GM12878 (cell line): Measurements from ENCODE around the gene DNAJB14. TPM values are rescaled to one million over a fixed set of nuclear protein-coding genes. Genes with fewer than 3 reads are reported as not detected.

Source experiments
- ATAC-seq: fragments of 200-7000 bp; cut with Tn5 transposase; 3 replicates; pipeline ENCODE4 v1.9.1; 2020; ENCODE audit warnings: mild to moderate bottlenecking, moderate library complexity
- BruUV-seq: library from RNA; stranded (reverse); fragments of 400-500 nt; replicated peaks from 2 replicates; lab custom pipeline; 2021; lab: Mats Ljungman, UMichigan
- CTCF ChIA-PET: fragments of 300-600 bp; sonication (Branson Sonifier 250); formaldehyde crosslinking; extraction: SDS; loops from one replicate; lab custom pipeline; 2021; ENCODE audit warnings: inconsistent platforms; lab: Yijun Ruan, JAX
- POLR2A ChIA-PET: fragments of 350-600 bp; formaldehyde crosslinking; extraction: SDS; loops from one replicate; lab custom pipeline; 2021; ENCODE audit warnings: inconsistent platforms; lab: Charles Lee
- RAD21 ChIA-PET: fragments of 300-600 bp; sonication (Branson Sonifier 250); formaldehyde crosslinking; loops from one replicate; lab custom pipeline; 2023; ENCODE audit warnings: antibody characterized with exemption; ENCODE audit not compliant: unreplicated experiment; lab: Charles Lee
- SMC1A ChIA-PET: fragments of 300-600 bp; sonication (Branson Sonifier 250); formaldehyde crosslinking; loops from one replicate; lab custom pipeline; 2023; ENCODE audit not compliant: unreplicated experiment, uncharacterized antibody; lab: Charles Lee
- DNase-seq: peaks from one replicate; pipeline ENCODE4 v3.0.0-alpha.2; 2011; ENCODE audit warnings: low read depth, low spot score
- FAIRE-seq: peaks from 3 replicates; lab custom pipeline; 2011; peaks lifted over from hg19 to GRCh38; lab: Jason Lieb, UNC
- H2AFZ ChIP-seq: 2 replicates; pipeline ENCODE4 v1.6.0; 2011; ENCODE audit warnings: low read depth, low read length, control low read depth; ENCODE audit not compliant: control insufficient read depth
- H3K27ac ChIP-seq: 2 replicates; pipeline ENCODE4 v1.5.1; 2011; ENCODE audit warnings: control low read depth; ENCODE audit not compliant: control insufficient read depth, insufficient read depth
- H3K27me3 ChIP-seq, 2 experiments: replicated peaks in 1 of 2; 2 replicates each; pipeline versions ENCODE4 v1.6.0 to v1.6.1; 2011; ENCODE audit warnings: low read length in 1 of 2; ENCODE audit not compliant: control insufficient read depth in 2 of 2, insufficient read depth in 2 of 2
- H3K36me3 ChIP-seq, 2 experiments: 2 replicates each; pipeline ENCODE4 v1.5.1; 2011; ENCODE audit warnings: low read length in 1 of 2; ENCODE audit not compliant: control insufficient read depth in 2 of 2, insufficient read depth in 2 of 2
- H3K4me1 ChIP-seq: 2 replicates; pipeline ENCODE4 v1.6.1; 2011; ENCODE audit warnings: mild to moderate bottlenecking, low read length, moderate library complexity, mixed read lengths; ENCODE audit not compliant: control insufficient read depth, insufficient read depth
- H3K4me2 ChIP-seq: 2 replicates; pipeline ENCODE4 v1.6.0; 2011; ENCODE audit warnings: control low read depth; ENCODE audit not compliant: control insufficient read depth, insufficient read depth
- H3K4me3 ChIP-seq: fragments of 200-600 bp; sonication (generic); 2 replicates; pipeline ENCODE4 v1.5.1; 2016
- H3K79me2 ChIP-seq: 2 replicates; pipeline ENCODE4 v1.6.0; 2011; ENCODE audit warnings: low read length; ENCODE audit not compliant: control insufficient read depth, insufficient read depth
- H3K9ac ChIP-seq: 2 replicates; pipeline ENCODE4 v1.8.0; 2011; ENCODE audit warnings: low read length, control low read depth, mixed read lengths; ENCODE audit not compliant: control insufficient read depth, insufficient read depth
- H3K9me3 ChIP-seq: replicated peaks from 3 replicates; pipeline ENCODE4 v1.5.1; 2011; ENCODE audit warnings: mild to moderate bottlenecking, low read length; ENCODE audit not compliant: control insufficient read depth, insufficient read depth
- H4K20me1 ChIP-seq: 2 replicates; pipeline ENCODE4 v1.6.0; 2011; ENCODE audit not compliant: control insufficient read depth, insufficient read depth
- GABPA ChIP-seq: IDR thresholded peaks from 2 replicates; pipeline ENCODE4 v1.6.1; 2014; ENCODE audit warnings: antibody characterized with exemption, low read depth, mild to moderate bottlenecking, inconsistent platforms
- KDM1A ChIP-seq: fragments of 200-600 bp; sonication (generic); IDR thresholded peaks from 2 replicates; pipeline ENCODE4 v1.6.1; 2016; ENCODE audit warnings: borderline replicate concordance
- MYB ChIP-seq: fragments of 150-350 bp; IDR thresholded peaks from 2 replicates; pipeline ENCODE4 v1.6.1; 2014; ENCODE audit warnings: mild to moderate bottlenecking, low read depth, low read length, borderline replicate concordance
- RAD21 ChIP-seq: IDR thresholded peaks from 2 replicates; pipeline ENCODE4 v1.6.1; 2011; ENCODE audit warnings: mild to moderate bottlenecking, low read depth, low read length, moderate library complexity; ENCODE audit not compliant: insufficient read depth
- STAT3 ChIP-seq: IDR thresholded peaks from 2 replicates; pipeline ENCODE4 v1.6.1; 2011; ENCODE audit warnings: low read depth, low read length, improper control_type of control experiment
- TARDBP ChIP-seq: IDR thresholded peaks from 2 replicates; pipeline ENCODE4 v1.6.1; 2016; ENCODE audit warnings: borderline replicate concordance
- TCF7 ChIP-seq: IDR thresholded peaks from 2 replicates; pipeline ENCODE4 v1.6.1; 2014; ENCODE audit warnings: antibody characterized with exemption, borderline replicate concordance
- YBX1 ChIP-seq: fragments of 450-650 bp; IDR thresholded peaks from 2 replicates; pipeline ENCODE4 v1.6.1; 2016; ENCODE audit warnings: antibody characterized with exemption
- WGBS: methylation state at CpG from one replicate; pipeline ENCODE4 v1.1.6; 2016; ENCODE audit warnings: low lambda C conversion rate; ENCODE audit not compliant: insufficient replicate concordance, insufficient coverage; ENCODE audit errors: missing lambda C conversion rate; 5-methylcytosine and 5-hydroxymethylcytosine counted together
- in situ Hi-C: fragments of 300-500 bp; cut with MboI; formaldehyde crosslinking; loops from 9 replicates; pipeline ENCODE4 v1.14.3; 2018; ENCODE audit warnings: mixed read lengths
- intact Hi-C: fragments of 100-400 bp; cut with micrococcal nuclease; formaldehyde crosslinking; loops from one replicate; pipeline ENCODE4 v1.14.2; 2022; ENCODE audit not compliant: unreplicated experiment
- polyA plus RNA-seq, 11 experiments: library from polyadenylated mRNA; depleted of rRNA in 4 of 11; unstranded in 6 of 11; stranded (reverse) in 5 of 11; fragments of >200 nt; fragmentation: Nextera tagmentation in 4 of 11; fragmentation: Illumina TruSeq in 1 of 11; extraction: Ambion mirVana in 4 of 11; extraction: Trizol in 1 of 11; gene quantifications; 1 replicate in 1 of 11; 2 replicates in 10 of 11; pipeline versions ENCODE4 v1.2.1 to v1.2.3, GENCODE V29; 2011 to 2016; ENCODE audit warnings: inconsistent platforms in 2 of 11, missing spikeins in 2 of 11, low read depth in 1 of 11
- total RNA-seq, 4 experiments: library from RNA; depleted of rRNA in 3 of 4; stranded (reverse); fragments of >200 nt in 3 of 4; fragmentation: Illumina TruSeq in 1 of 4; extraction: Trizol in 1 of 4; gene quantifications; 2 replicates each; pipeline versions ENCODE4 v1.2.1 to v1.2.3, GENCODE V29; 2013 to 2021
- TF ChIP-seq, protein P1 (sequence below): IDR thresholded peaks from 2 replicates; pipeline ENCODE4 v1.6.1; 2012; ENCODE audit warnings: low read length, inconsistent platforms
- TF ChIP-seq, protein P2 (sequence below): fragments of 450-650 bp; IDR thresholded peaks from 2 replicates; pipeline ENCODE4 v1.6.1; 2018; ENCODE audit warnings: mild to moderate bottlenecking, low read depth, moderate library complexity; ENCODE audit not compliant: partially characterized antibody
- TF ChIP-seq, protein P3 (sequence below): IDR thresholded peaks from 2 replicates; pipeline ENCODE4 v1.6.1; 2012; ENCODE audit warnings: improper control_type of control experiment, low read depth, low read length; ENCODE audit not compliant: insufficient replicate concordance
- TF ChIP-seq, protein P4 (sequence below): IDR thresholded peaks from 2 replicates; pipeline ENCODE4 v1.6.1; 2011; ENCODE audit warnings: low read depth, mild to moderate bottlenecking, low read length, moderate library complexity, borderline replicate concordance; ENCODE audit errors: extremely low read depth
- TF ChIP-seq, protein P5 (sequence below): IDR thresholded peaks from 2 replicates; pipeline ENCODE4 v1.6.1; 2011; ENCODE audit warnings: low read depth, low read length, improper control_type of control experiment, borderline replicate concordance

DNAJB14 gene
- total and polyA plus RNA-seq, 10 of the 15 experiments (the other 5 are each of a cell fraction or from before 2014, with no cell fraction given) = 9.5 to 49.2 (median 27.8) TPM

DNA sequence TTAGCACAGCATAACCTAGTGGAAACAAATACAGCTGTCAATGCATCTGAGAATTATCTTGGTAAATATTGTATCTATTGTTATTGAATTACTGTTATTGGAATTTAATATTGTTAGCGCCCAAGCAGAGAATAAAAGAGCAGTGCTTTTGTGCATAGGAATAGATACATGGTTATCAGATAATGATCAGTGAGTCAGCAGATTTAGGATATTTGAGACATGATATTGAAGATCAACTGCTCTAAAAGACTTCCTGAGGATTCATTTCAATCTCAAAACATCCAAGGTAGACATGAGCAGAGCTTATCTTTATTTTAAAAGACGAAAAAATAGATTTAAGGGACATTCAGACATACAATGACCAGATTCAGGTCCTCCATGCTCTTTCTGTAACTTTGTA, 14.2 kb upstream of the DNAJB14 start:
- FAIRE-seq = no peak
- intact Hi-C loops = no loop called here
- no TSS peak for BruUV-seq
- SMC1A ChIA-PET = interaction anchor here (0.8 to 1.0 kb wide), 2 partner anchors 12 to 94 kb away, joined by 3 read pairs; no protein-coding TSS in a partner anchor
- Histone ChIP-seq H4K20me1 (no peaks in the 10 kb centered on the region), H3K9ac (no peak overlapping the region), H3K27ac (no peak overlapping the region), H3K4me3 (no peak overlapping the region), H3K4me2 (no peak overlapping the region), H3K79me2 (no peaks in the 10 kb centered on the region), H2AFZ (no peak overlapping the region), H3K9me3 (no peaks in the 10 kb centered on the region), H3K27me3 (no peaks in the 10 kb centered on the region), H3K36me3 (no peaks in the 10 kb centered on the region), H3K4me1 (no peaks in the 10 kb centered on the region)
- RAD21 ChIA-PET = no interaction called here
- WGBS = 61% methylated on average over 2 of the region's 2 CpGs
- in situ Hi-C loops = no loop called here
- ATAC-seq = no peak
- no peak for TF ChIP-seq YBX1
- TF ChIP-seq, protein P1, sequence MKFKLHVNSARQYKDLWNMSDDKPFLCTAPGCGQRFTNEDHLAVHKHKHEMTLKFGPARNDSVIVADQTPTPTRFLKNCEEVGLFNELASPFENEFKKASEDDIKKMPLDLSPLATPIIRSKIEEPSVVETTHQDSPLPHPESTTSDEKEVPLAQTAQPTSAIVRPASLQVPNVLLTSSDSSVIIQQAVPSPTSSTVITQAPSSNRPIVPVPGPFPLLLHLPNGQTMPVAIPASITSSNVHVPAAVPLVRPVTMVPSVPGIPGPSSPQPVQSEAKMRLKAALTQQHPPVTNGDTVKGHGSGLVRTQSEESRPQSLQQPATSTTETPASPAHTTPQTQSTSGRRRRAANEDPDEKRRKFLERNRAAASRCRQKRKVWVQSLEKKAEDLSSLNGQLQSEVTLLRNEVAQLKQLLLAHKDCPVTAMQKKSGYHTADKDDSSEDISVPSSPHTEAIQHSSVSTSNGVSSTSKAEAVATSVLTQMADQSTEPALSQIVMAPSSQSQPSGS = no peak
- TF ChIP-seq, protein P2, sequence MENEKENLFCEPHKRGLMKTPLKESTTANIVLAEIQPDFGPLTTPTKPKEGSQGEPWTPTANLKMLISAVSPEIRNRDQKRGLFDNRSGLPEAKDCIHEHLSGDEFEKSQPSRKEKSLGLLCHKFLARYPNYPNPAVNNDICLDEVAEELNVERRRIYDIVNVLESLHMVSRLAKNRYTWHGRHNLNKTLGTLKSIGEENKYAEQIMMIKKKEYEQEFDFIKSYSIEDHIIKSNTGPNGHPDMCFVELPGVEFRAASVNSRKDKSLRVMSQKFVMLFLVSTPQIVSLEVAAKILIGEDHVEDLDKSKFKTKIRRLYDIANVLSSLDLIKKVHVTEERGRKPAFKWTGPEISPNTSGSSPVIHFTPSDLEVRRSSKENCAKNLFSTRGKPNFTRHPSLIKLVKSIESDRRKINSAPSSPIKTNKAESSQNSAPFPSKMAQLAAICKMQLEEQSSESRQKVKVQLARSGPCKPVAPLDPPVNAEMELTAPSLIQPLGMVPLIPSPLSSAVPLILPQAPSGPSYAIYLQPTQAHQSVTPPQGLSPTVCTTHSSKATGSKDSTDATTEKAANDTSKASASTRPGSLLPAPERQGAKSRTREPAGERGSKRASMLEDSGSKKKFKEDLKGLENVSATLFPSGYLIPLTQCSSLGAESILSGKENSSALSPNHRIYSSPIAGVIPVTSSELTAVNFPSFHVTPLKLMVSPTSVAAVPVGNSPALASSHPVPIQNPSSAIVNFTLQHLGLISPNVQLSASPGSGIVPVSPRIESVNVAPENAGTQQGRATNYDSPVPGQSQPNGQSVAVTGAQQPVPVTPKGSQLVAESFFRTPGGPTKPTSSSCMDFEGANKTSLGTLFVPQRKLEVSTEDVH = no peak
- TF ChIP-seq RAD21 = no peak
- TF ChIP-seq, protein P3, sequence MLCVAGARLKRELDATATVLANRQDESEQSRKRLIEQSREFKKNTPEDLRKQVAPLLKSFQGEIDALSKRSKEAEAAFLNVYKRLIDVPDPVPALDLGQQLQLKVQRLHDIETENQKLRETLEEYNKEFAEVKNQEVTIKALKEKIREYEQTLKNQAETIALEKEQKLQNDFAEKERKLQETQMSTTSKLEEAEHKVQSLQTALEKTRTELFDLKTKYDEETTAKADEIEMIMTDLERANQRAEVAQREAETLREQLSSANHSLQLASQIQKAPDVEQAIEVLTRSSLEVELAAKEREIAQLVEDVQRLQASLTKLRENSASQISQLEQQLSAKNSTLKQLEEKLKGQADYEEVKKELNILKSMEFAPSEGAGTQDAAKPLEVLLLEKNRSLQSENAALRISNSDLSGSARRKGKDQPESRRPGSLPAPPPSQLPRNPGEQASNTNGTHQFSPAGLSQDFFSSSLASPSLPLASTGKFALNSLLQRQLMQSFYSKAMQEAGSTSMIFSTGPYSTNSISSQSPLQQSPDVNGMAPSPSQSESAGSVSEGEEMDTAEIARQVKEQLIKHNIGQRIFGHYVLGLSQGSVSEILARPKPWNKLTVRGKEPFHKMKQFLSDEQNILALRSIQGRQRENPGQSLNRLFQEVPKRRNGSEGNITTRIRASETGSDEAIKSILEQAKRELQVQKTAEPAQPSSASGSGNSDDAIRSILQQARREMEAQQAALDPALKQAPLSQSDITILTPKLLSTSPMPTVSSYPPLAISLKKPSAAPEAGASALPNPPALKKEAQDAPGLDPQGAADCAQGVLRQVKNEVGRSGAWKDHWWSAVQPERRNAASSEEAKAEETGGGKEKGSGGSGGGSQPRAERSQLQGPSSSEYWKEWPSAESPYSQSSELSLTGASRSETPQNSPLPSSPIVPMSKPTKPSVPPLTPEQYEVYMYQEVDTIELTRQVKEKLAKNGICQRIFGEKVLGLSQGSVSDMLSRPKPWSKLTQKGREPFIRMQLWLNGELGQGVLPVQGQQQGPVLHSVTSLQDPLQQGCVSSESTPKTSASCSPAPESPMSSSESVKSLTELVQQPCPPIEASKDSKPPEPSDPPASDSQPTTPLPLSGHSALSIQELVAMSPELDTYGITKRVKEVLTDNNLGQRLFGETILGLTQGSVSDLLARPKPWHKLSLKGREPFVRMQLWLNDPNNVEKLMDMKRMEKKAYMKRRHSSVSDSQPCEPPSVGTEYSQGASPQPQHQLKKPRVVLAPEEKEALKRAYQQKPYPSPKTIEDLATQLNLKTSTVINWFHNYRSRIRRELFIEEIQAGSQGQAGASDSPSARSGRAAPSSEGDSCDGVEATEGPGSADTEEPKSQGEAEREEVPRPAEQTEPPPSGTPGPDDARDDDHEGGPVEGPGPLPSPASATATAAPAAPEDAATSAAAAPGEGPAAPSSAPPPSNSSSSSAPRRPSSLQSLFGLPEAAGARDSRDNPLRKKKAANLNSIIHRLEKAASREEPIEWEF = no peak
- TF ChIP-seq KDM1A = no peak
- TF ChIP-seq, protein P4, sequence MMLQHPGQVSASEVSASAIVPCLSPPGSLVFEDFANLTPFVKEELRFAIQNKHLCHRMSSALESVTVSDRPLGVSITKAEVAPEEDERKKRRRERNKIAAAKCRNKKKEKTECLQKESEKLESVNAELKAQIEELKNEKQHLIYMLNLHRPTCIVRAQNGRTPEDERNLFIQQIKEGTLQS = no peak
- TF ChIP-seq TCF7 = no peak
- TF ChIP-seq GABPA = no peak
- no peak for TF ChIP-seq STAT3
- TF ChIP-seq, protein P5, sequence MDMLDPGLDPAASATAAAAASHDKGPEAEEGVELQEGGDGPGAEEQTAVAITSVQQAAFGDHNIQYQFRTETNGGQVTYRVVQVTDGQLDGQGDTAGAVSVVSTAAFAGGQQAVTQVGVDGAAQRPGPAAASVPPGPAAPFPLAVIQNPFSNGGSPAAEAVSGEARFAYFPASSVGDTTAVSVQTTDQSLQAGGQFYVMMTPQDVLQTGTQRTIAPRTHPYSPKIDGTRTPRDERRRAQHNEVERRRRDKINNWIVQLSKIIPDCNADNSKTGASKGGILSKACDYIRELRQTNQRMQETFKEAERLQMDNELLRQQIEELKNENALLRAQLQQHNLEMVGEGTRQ = no peak
- TF ChIP-seq MYB = no peak
- no peak for TF ChIP-seq TARDBP
- CTCF ChIA-PET = interaction anchor here (0.9 to 1.1 kb wide), 3 partner anchors 9 to 153 kb away, joined by 3 to 4 read pairs (median 3); no protein-coding TSS in a partner anchor
- no peak for DNase-seq
- POLR2A ChIA-PET = no interaction called here
